Ascending aorta (tissue), 2 donors: ENCODE results near the gene RASGRF2. TPM values are rescaled to one million over a fixed set of nuclear protein-coding genes. Genes with fewer than 3 reads are reported as not detected.
"Not testable (repeated sequence)": the region's sequence is repeated elsewhere in the genome, so short reads cannot be mapped to it uniquely, and the experiment has no call there.

Experiments
- DNase-seq, 2 donors: peaks; one replicate each; pipeline ENCODE4 v3.0.0-alpha.2; 2019; ENCODE audit warnings: low spot score in 2 of 2
- H3K27ac ChIP-seq, 2 donors: fragments of 200-600 bp; sonication (generic); one replicate each; pipeline ENCODE4 v1.5.1; 2016 to 2017; ENCODE audit warnings: mild to moderate bottlenecking in 1 of 2
- H3K27me3 ChIP-seq: fragments of 200-600 bp; sonication (generic); one replicate; pipeline ENCODE4 v1.5.1; 2017
- H3K36me3 ChIP-seq, 2 donors: fragments of 200-600 bp; sonication (generic); one replicate each; pipeline ENCODE4 v1.5.1; 2016
- H3K4me1 ChIP-seq, 2 donors: fragments of 200-600 bp; sonication (generic); one replicate each; pipeline ENCODE4 v1.5.1; 2016 to 2017; ENCODE audit warnings: mild to moderate bottlenecking in 1 of 2
- H3K4me3 ChIP-seq, 2 donors: fragments of 200-600 bp; sonication (generic); one replicate each; pipeline ENCODE4 v1.5.1; 2016 to 2017; ENCODE audit warnings: mild to moderate bottlenecking in 1 of 2
- H3K9me3 ChIP-seq, 2 donors: fragments of 200-600 bp; sonication (generic); one replicate each; pipeline ENCODE4 v1.5.1; 2016
- intact Hi-C: fragments of 100-400 bp; cut with DNase I; formaldehyde crosslinking; loops from one replicate; pipeline ENCODE4 v1.15.1; 2023
- total RNA-seq: library from RNA; depleted of rRNA; stranded (reverse); fragments of >200 nt; gene quantifications from one replicate; pipeline ENCODE4 v1.1.0, GENCODE V29; 2016
- TF ChIP-seq, protein P1 (sequence below), 3 experiments: fragments of 200-600 bp in 2 of 3; fragments of 450-650 bp in 1 of 3; sonication (generic) in 2 of 3; IDR thresholded peaks; one replicate each; pipeline ENCODE4 v1.5.1; 2016 to 2019; ENCODE audit warnings: antibody characterized with exemption in 3 of 3, mild to moderate bottlenecking in 1 of 3, moderate library complexity in 1 of 3

Gene RASGRF2
- total RNA-seq, 1 donor from 2014 or later: 16.9 TPM

DNA sequence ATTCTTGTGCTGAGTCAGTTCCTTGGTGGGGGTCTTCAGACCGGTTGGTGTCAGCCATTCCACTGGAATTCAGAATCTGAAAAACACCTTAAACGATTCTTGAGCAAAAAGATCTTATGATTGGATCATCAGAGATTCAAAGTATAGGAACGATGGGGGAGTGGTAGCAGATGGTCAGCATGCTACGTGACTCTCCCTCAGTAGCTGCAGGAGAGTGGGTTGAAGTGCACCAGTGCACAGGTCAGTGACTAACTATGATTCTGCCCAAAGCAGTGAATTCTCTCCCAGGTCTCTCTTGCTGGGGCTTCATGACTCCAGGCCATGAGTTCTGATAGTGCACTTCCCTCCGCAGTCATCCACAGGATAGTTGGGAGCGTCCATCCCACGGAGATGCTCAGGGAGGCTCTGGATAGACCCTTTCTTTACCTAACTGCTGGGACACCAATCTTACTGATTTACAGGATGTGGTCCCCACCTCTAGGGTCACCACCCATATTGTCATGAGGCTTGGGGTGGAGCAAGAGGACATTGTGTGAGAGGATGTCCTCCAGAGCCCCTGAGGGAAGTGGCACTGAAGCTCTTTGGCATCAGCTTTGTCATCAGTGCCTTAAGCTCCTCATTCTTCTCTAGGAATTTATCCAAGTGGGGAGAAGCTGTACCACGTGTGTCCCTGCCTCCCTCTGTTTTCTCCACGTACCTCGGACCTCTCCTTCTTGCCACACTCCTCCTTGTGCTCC, 62.0 kb downstream of the RASGRF2 start:
- Histone ChIP-seq H3K4me1 (no peaks in the 10 kb centered on the region), H3K27me3 (no peaks in the 10 kb centered on the region), H3K36me3 (no peaks in the 10 kb centered on the region), H3K9me3 (no peaks in the 10 kb centered on the region), H3K27ac (no peak overlapping the region), H3K4me3 (no peak overlapping the region)
- DNase-seq: no peak
- TF ChIP-seq, protein P1, sequence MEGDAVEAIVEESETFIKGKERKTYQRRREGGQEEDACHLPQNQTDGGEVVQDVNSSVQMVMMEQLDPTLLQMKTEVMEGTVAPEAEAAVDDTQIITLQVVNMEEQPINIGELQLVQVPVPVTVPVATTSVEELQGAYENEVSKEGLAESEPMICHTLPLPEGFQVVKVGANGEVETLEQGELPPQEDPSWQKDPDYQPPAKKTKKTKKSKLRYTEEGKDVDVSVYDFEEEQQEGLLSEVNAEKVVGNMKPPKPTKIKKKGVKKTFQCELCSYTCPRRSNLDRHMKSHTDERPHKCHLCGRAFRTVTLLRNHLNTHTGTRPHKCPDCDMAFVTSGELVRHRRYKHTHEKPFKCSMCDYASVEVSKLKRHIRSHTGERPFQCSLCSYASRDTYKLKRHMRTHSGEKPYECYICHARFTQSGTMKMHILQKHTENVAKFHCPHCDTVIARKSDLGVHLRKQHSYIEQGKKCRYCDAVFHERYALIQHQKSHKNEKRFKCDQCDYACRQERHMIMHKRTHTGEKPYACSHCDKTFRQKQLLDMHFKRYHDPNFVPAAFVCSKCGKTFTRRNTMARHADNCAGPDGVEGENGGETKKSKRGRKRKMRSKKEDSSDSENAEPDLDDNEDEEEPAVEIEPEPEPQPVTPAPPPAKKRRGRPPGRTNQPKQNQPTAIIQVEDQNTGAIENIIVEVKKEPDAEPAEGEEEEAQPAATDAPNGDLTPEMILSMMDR (IDR thresholded peaks at IDR 0.05): no peak
- intact Hi-C loops: no loop called here

DNA sequence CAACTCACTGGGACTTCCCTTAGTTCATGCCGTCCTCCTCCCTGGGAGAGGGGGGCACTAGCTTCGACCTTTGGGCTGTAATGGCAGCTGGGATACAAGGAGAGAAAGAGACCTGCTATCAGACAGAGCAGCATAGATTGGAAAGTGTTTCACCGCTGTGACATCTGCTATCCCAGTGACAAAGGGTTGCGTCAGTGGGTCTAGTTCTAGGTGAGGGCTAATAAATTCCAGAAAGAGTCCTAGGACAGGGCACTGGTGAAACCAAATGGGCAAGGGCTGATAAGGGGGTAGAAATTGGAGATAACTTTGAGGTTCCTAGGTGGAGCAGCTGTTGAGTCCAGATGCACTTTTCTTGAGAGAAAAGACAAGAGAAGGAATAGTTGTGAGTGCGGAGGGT, 62.5 kb downstream of the RASGRF2 start:
- TF ChIP-seq, protein P1 (IDR thresholded peaks at IDR 0.05): no peak
- Histone ChIP-seq H3K4me3 (no peak overlapping the region), H3K36me3 (no peaks in the 10 kb centered on the region), H3K27ac (no peak overlapping the region), H3K4me1 (no peaks in the 10 kb centered on the region), H3K27me3 (no peaks in the 10 kb centered on the region), H3K9me3 (no peaks in the 10 kb centered on the region)
- intact Hi-C loops: no loop called here
- DNase-seq: no peak

DNA sequence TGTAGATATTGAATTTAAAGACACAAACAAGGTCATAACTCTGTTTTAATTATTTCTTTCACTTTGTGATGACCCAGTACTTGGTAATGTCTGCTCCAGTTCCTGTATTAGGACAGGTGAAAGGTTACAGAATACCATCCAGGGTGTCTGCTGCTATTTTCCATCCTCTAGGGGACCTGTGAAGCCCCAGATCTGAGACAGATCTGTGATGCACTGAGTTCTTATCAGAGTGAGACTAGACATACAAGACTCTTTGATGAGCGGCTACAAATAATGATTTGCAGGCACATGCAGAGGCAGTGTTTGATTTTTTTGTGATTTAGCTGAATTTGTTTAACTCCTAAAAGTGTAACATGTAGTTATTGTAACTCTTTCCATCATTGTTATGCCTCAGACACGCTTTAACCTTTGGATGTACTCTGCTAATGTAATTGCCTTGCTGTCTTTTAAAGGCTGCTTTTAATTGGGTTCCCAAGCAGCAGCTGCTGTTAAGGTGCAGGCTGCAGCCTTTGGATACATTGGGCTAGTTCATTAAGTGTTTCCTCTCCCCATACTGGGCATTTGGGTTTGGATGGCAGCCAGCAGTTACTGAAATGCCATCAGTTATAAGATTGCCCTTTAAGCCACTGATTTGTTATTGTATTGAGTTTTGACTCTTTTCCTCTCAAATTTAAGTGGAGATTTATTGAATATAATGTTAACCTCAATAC, 63.3 kb downstream of the RASGRF2 start:
- intact Hi-C loops: no loop called here
- DNase-seq: no peak
- no peaks in the 10 kb centered on the region for H3K36me3 ChIP-seq
- no peaks in the 10 kb centered on the region for H3K27me3 ChIP-seq
- TF ChIP-seq, protein P1 (IDR thresholded peaks at IDR 0.05): no peak
- no peak overlapping the region for H3K4me3 ChIP-seq
- no peak overlapping the region for H3K27ac ChIP-seq
- H3K4me1 ChIP-seq: no peaks in the 10 kb centered on the region
- no peaks in the 10 kb centered on the region for H3K9me3 ChIP-seq

DNA sequence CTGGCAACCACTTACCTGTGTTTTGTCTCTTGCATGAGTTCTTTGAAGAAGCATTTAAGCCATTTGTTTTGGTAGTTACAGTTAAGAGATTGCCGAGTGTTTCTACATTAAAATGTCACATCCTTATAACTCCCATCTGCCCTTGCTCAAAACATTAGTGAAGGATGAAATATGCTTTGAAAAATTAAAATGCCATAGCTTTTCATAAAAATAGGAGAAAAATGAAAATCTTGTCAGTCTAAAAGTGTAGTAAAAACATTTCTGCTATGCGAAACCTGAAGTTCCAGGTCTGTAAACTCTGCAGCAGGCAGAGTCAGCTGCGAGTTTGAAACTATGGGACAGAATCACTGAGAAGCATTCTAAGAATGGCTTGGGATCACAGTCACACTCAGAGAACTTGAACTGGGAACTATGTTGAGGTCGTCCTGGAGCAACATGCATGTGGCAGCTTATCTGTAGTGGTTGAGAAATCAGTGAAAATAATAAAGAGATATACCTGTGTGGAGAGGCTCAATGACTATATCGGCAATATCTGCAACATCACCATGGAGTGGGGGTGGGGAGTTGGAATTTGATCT, 67.4 kb downstream of the RASGRF2 start:
- TF ChIP-seq, protein P1 (IDR thresholded peaks at IDR 0.05): no peak
- Histone ChIP-seq H3K9me3 (peaks cover 0 to 6% of the 10 kb centered on the region in 2 donors), H3K27ac (no peak overlapping the region), H3K4me1 (no peaks in the 10 kb centered on the region), H3K27me3 (no peaks in the 10 kb centered on the region), H3K4me3 (no peak overlapping the region), H3K36me3 (no peaks in the 10 kb centered on the region)
- intact Hi-C loops: no loop called here
- no peak for DNase-seq

GRCh38 chr5:81028888-81029287, 68.7 kb downstream of the RASGRF2 start:
- H3K9me3 ChIP-seq, H3K27me3 ChIP-seq, H3K4me1 ChIP-seq, H3K27ac ChIP-seq, intact Hi-C loops, H3K4me3 ChIP-seq, DNase-seq, H3K36me3 ChIP-seq: not testable (repeated sequence)

GRCh38 chr5:81029736-81030135, 69.6 kb downstream of the RASGRF2 start:
- DNase-seq, H3K27ac ChIP-seq, intact Hi-C loops, H3K9me3 ChIP-seq, H3K27me3 ChIP-seq, H3K36me3 ChIP-seq, H3K4me3 ChIP-seq, H3K4me1 ChIP-seq: not testable (repeated sequence)

DNA sequence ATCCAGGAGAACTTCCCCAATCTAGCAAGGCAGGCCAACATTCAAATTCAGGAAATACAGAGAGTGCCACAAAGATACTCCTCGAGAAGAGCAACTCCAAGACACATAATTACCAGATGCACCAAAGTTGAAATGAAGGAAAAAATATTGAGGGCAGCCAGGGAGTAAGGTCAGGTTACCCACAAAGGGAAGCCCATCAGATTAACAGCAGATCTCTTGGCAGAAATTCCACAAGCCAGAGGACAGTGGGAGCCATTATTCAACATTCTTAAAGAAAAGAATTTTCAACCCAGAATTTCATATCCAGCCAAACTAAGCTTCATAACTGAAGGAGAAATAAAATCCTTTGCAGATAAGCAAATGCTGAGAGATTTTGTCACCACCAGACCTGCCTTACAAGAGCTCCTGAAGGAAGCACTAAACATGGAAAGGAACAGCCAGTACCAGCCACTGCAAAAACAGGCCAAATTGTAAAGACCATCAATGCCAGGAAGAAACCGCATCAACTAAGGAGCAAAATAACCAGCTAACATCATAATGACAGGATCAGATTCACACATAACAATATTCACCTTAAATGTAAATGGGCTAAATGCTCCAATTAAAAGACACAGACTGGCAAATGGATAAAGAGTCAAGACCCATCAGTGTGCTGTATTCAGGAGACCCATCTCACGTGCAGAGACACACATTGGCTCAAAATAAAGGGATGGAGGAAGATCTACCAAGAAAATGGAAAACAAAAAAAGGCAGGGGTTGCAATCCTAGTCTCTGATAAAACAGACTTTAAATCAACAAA, 70.3 kb downstream of the RASGRF2 start:
- H3K4me1 ChIP-seq, intact Hi-C loops, H3K9me3 ChIP-seq, H3K4me3 ChIP-seq, H3K27ac ChIP-seq, H3K27me3 ChIP-seq, H3K36me3 ChIP-seq, DNase-seq: not testable (repeated sequence)
